PC-9 (cell line): ENCODE data around the gene RDH14. TPM values are rescaled to one million over a fixed set of nuclear protein-coding genes. Genes with fewer than 3 reads are reported as not detected.

Experiments used
- BruUV-seq: library from RNA; stranded (reverse); fragments of 400-500 nt; replicated peaks from 2 replicates; lab custom pipeline; 2021; lab: Mats Ljungman, UMichigan
- CTCF ChIA-PET: fragments of 300-600 bp; sonication (Branson Sonifier 250); formaldehyde crosslinking; loops from one replicate; lab custom pipeline; 2022; ENCODE audit warnings: antibody characterized with exemption; lab: Charles Lee
- POLR2A ChIA-PET: fragments of 300-600 bp; sonication (Branson Sonifier 250); formaldehyde crosslinking; loops from one replicate; lab custom pipeline; 2022; ENCODE audit warnings: antibody characterized with exemption; ENCODE audit not compliant: unreplicated experiment; lab: Charles Lee
- DNase-seq, 2 experiments: peaks; one replicate each; pipeline versions ENCODE4 v3.0.0 to v3.0.0-alpha.2; 2015 to 2022; ENCODE audit warnings: mixed read lengths in 1 of 2
- H2AFZ ChIP-seq: fragments of 200-600 bp; sonication (generic); 2 replicates; pipeline ENCODE4 v1.8.1; 2017; ENCODE audit warnings: antibody characterized with exemption
- H3F3A ChIP-seq: fragments of 200-600 bp; sonication (generic); 2 replicates; pipeline ENCODE4 v1.8.1; 2017; ENCODE audit warnings: antibody characterized with exemption, mild to moderate bottlenecking, low read depth; ENCODE audit not compliant: insufficient read depth
- H3K27ac ChIP-seq: fragments of 200-600 bp; sonication (generic); 2 replicates; pipeline ENCODE4 v1.6.1; 2016; ENCODE audit warnings: mixed run types
- H3K27me3 ChIP-seq: fragments of 200-600 bp; sonication (generic); 2 replicates; pipeline ENCODE4 v1.6.1; 2016; ENCODE audit warnings: low read depth, mixed run types; ENCODE audit not compliant: insufficient read depth
- H3K36me3 ChIP-seq: fragments of 200-600 bp; sonication (generic); 2 replicates; pipeline ENCODE4 v1.6.1; 2016; ENCODE audit warnings: low read depth, mixed run types
- H3K4me1 ChIP-seq: fragments of 200-600 bp; sonication (generic); replicated peaks from 2 replicates; pipeline ENCODE4 v1.6.1; 2016; ENCODE audit warnings: mixed run types; ENCODE audit not compliant: insufficient read depth
- H3K4me2 ChIP-seq: fragments of 200-600 bp; sonication (generic); 2 replicates; pipeline ENCODE4 v1.6.1; 2017; ENCODE audit warnings: mixed run types
- H3K4me3 ChIP-seq: fragments of 200-600 bp; sonication (generic); 2 replicates; pipeline ENCODE4 v1.6.1; 2016; ENCODE audit warnings: mixed run types
- H3K79me2 ChIP-seq: fragments of 200-600 bp; sonication (generic); 2 replicates; pipeline ENCODE4 v1.6.1; 2017; ENCODE audit warnings: low read depth, mixed run types
- H3K9me2 ChIP-seq: fragments of 200-600 bp; sonication (generic); 2 replicates; pipeline ENCODE4 v1.8.1; 2017; ENCODE audit warnings: mild to moderate bottlenecking; ENCODE audit not compliant: insufficient read depth
- H3K9me3 ChIP-seq: fragments of 200-600 bp; sonication (generic); 2 replicates; pipeline ENCODE4 v1.8.1; 2016; ENCODE audit warnings: low read depth; ENCODE audit not compliant: insufficient read depth
- H4K20me1 ChIP-seq: fragments of 200-600 bp; sonication (generic); 2 replicates; pipeline ENCODE4 v1.8.1; 2017; ENCODE audit not compliant: insufficient read depth
- EZH2 ChIP-seq: fragments of 200-600 bp; sonication (generic); IDR thresholded peaks from 2 replicates; pipeline ENCODE4 v1.8.0; 2017; ENCODE audit warnings: antibody characterized with exemption, low read depth
- intact Hi-C: fragments of 100-400 bp; cut with micrococcal nuclease; formaldehyde crosslinking; loops from one replicate; pipeline ENCODE4 v1.10.0; 2022; ENCODE audit not compliant: unreplicated experiment
- total RNA-seq: library from RNA; stranded (reverse); gene quantifications from 2 replicates; pipeline ENCODE4 v1.2.3, GENCODE V29; 2021
- TF ChIP-seq, protein P1 (sequence below): fragments of 200-600 bp; sonication (generic); conservative IDR thresholded peaks from 2 replicates; pipeline ENCODE4 v1.6.1; 2017; ENCODE audit warnings: mixed run types, antibody characterized with exemption, mild to moderate bottlenecking, moderate library complexity

RDH14 gene
- total RNA-seq, 1 experiment from 2014 or later, result 17.2 TPM

DNA sequence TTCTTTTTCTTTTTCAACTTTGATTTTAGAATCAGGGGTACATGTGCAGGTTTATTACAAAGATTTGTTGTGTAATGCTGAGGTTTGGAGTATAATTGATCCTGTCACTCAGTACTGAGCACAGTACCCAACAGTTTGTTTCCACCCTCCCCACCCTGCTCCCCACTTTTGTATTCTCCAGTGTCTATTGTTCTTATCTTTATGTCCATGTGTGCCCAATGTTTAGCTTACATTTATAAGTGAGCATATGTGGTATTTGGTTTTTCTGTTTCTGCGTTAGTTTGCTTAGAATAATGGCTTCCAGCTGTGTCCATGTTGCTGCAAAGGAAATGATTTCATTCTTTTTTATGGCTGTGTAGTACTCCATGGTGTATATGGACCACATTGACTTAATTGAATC is 43.1 kb downstream of the RDH14 start:
- DNase-seq, result no peak
- intact Hi-C loops, result no loop called here
- CTCF ChIA-PET, result interaction anchor here (0.6 kb wide), 1 partner anchor 97 kb away, joined by 12 read pairs; no protein-coding TSS in a partner anchor

DNA sequence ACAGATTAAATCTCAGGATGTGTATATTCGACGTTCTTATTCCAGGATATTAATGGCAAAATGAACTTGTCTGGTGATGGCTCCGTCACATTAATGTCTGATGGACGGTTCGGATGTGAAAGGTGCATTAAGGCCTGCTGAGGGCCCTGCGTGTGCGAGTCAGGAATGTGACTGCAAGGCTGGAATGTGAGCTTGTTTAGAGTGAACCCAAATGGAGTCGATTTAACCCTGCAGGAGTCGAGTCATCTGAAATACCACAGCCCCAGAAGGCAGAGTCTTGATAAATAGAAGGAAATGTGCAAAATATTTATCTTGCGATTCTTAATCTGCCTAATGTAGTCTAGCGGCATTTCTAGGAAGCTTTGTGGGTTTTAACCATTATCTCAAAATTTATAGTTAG is 44.3 kb downstream of the RDH14 start:
- CTCF ChIA-PET, result no interaction called here
- no peak for DNase-seq
- TF ChIP-seq, protein P1, sequence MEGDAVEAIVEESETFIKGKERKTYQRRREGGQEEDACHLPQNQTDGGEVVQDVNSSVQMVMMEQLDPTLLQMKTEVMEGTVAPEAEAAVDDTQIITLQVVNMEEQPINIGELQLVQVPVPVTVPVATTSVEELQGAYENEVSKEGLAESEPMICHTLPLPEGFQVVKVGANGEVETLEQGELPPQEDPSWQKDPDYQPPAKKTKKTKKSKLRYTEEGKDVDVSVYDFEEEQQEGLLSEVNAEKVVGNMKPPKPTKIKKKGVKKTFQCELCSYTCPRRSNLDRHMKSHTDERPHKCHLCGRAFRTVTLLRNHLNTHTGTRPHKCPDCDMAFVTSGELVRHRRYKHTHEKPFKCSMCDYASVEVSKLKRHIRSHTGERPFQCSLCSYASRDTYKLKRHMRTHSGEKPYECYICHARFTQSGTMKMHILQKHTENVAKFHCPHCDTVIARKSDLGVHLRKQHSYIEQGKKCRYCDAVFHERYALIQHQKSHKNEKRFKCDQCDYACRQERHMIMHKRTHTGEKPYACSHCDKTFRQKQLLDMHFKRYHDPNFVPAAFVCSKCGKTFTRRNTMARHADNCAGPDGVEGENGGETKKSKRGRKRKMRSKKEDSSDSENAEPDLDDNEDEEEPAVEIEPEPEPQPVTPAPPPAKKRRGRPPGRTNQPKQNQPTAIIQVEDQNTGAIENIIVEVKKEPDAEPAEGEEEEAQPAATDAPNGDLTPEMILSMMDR, result no peak
- no peak for TF ChIP-seq EZH2
- no peak overlapping the region for H3K4me3 ChIP-seq
- H3K4me2 ChIP-seq, result no peak overlapping the region
- H3K27ac ChIP-seq, result no peak overlapping the region
- no peaks in the 10 kb centered on the region for H3K27me3 ChIP-seq
- BruUV-seq, result no TSS peak
- H2AFZ ChIP-seq, result no peak overlapping the region
- intact Hi-C loops, result no loop called here
- H3F3A ChIP-seq, result no peaks in the 10 kb centered on the region
- no peaks in the 10 kb centered on the region for H3K79me2 ChIP-seq
- H3K4me1 ChIP-seq, result 0 out of 2 replicates have a peak, but pooled peaks cover 12% of the 10 kb centered on the region
- no peaks in the 10 kb centered on the region for H3K36me3 ChIP-seq
- no peaks in the 10 kb centered on the region for H3K9me2 ChIP-seq
- peaks cover 2% of the 10 kb centered on the region; the same call in 1 of the 2 replicates for H3K9me3 ChIP-seq
- POLR2A ChIA-PET, result interaction anchor here (0.7 kb wide), 1 partner anchor 1244 kb away, joined by 5 read pairs; no protein-coding TSS in a partner anchor
- no peaks in the 10 kb centered on the region for H4K20me1 ChIP-seq

More for the DNA sequence above, 43.1 kb downstream of the RDH14 start:
- H3K27ac ChIP-seq, result no peak overlapping the region
- H3K4me2 ChIP-seq, result no peak overlapping the region
- no peak overlapping the region for H3K4me3 ChIP-seq
- BruUV-seq, result no TSS peak
- no peaks in the 10 kb centered on the region for H3K27me3 ChIP-seq
- TF ChIP-seq, protein P1, result no peak
- no peak for TF ChIP-seq EZH2
- POLR2A ChIA-PET, result no interaction called here
- no peaks in the 10 kb centered on the region for H3K9me2 ChIP-seq
- H3K36me3 ChIP-seq, result no peaks in the 10 kb centered on the region
- no peaks in the 10 kb centered on the region for H3K79me2 ChIP-seq
- H3F3A ChIP-seq, result no peaks in the 10 kb centered on the region
- no peak overlapping the region for H2AFZ ChIP-seq
- 0 out of 2 replicates have a peak, but pooled peaks cover 12% of the 10 kb centered on the region for H3K4me1 ChIP-seq
- H3K9me3 ChIP-seq, result no peaks in the 10 kb centered on the region
- no peaks in the 10 kb centered on the region for H4K20me1 ChIP-seq

DNA sequence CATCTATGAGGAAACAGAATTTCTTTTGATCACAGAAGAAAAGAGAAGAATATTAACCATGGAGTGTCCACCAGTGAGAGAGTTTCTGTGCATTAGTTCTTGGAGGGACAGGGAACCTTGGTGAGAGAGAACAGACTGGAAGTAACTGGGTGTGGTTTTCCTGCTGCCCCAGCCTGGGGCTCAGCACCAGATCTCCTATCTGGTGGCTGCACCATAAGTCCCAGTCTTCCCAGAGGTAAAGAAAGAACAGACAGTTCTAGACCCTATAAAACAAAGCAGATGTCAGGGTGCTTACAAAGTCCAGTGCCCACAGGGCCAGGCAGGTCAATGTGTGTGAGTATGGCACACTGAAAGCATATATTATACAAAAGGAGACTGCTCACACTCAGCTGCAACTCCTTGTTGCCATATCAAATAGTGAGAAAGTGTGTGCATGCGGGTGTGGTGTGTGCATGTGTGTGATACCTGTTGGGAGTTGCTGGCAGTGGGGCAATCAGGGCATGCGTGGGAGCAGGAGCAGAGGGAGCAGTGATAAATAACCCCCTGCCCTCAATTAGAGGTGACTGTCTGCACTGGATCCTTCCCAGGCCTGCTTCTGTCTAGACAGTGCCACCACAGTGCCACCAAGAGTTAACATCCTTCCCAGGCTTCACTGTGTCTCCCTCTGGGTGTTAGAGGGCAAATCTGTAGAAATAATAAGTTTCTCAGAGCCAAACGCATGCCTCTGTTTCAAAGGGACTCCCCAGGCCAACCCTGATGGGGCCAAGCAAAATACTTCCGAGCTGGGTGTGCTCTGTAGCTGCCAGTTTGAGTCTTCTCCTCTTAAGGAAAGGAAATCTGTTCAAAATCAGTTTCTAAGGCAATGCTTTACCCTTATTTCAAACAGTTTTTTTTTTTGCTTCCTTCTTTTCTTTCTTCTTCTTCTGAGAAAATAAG is 45.7 kb downstream of the RDH14 start:
- Histone ChIP-seq H3K27me3 (no peaks in the 10 kb centered on the region), H3F3A (no peaks in the 10 kb centered on the region), H3K27ac (no peak overlapping the region), H3K79me2 (no peaks in the 10 kb centered on the region), H3K4me1 (0 out of 2 replicates have a peak, but pooled peaks cover 12% of the 10 kb centered on the region), H3K4me3 (no peak overlapping the region), H2AFZ (no peak overlapping the region), H3K9me2 (no peaks in the 10 kb centered on the region), H3K4me2 (no peak overlapping the region), H4K20me1 (no peaks in the 10 kb centered on the region), H3K9me3 (peaks cover 6% of the 10 kb centered on the region; the same call in 1 of the 2 replicates), H3K36me3 (no peaks in the 10 kb centered on the region)
- no TSS peak for BruUV-seq
- CTCF ChIA-PET, result no interaction called here
- intact Hi-C loops, result no loop called here
- POLR2A ChIA-PET, result no interaction called here
- no peak for DNase-seq
- no peak for TF ChIP-seq EZH2
- TF ChIP-seq, protein P1, result no peak
